Prostate gland (tissue), 2 donors: ENCODE measurements around the gene DSCAM.

Source experiments
- POLR2A ChIP-seq: fragments of 450-650 bp; IDR thresholded peaks from one replicate; pipeline ENCODE4 v1.6.1; 2016; ENCODE audit warnings: antibody characterized with exemption, mild to moderate bottlenecking
- POLR2AphosphoS5 ChIP-seq: sonication (generic); formaldehyde crosslinking; IDR thresholded peaks from one replicate; pipeline ENCODE4 v1.6.1; 2017; ENCODE audit warnings: antibody characterized with exemption
- TF ChIP-seq, protein P1 (sequence below), 4 experiments: fragments of 200-600 bp in 2 of 4; fragments of 450-650 bp in 2 of 4; sonication (generic) in 2 of 4; IDR thresholded peaks; 1 replicate in 3 of 4; 2 replicates in 1 of 4; pipeline ENCODE4 v1.5.1; 2016 to 2019; ENCODE audit warnings: antibody characterized with exemption in 4 of 4, mild to moderate bottlenecking in 2 of 4, moderate library complexity in 2 of 4

DNA sequence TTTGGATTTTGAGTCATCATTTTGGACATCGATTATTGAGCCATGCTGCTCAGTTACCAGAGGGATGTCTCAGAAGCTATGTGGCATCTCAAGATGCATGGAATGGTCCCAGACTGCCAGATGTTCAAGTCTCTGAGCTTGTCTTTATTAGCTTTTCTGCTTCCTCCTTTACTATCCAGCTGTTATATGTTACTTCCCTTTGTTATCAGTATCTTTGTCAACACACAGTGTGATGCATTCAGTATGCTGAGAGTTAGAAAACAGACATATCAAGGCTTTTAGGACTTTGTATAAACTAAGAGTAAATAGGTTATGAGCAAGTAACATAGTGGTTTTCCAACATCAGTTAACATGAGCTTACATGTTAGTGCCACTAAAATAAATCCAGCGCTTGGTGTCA is 474.5 kb downstream of the DSCAM start:
- TF ChIP-seq, protein P1, sequence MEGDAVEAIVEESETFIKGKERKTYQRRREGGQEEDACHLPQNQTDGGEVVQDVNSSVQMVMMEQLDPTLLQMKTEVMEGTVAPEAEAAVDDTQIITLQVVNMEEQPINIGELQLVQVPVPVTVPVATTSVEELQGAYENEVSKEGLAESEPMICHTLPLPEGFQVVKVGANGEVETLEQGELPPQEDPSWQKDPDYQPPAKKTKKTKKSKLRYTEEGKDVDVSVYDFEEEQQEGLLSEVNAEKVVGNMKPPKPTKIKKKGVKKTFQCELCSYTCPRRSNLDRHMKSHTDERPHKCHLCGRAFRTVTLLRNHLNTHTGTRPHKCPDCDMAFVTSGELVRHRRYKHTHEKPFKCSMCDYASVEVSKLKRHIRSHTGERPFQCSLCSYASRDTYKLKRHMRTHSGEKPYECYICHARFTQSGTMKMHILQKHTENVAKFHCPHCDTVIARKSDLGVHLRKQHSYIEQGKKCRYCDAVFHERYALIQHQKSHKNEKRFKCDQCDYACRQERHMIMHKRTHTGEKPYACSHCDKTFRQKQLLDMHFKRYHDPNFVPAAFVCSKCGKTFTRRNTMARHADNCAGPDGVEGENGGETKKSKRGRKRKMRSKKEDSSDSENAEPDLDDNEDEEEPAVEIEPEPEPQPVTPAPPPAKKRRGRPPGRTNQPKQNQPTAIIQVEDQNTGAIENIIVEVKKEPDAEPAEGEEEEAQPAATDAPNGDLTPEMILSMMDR (IDR thresholded peaks at IDR 0.05): no peak
- TF ChIP-seq POLR2A (no peak), POLR2AphosphoS5 (no peak)
